Superior temporal gyrus (tissue), 1 donor: ENCODE data around the gene TXNDC16.

Experiments used
- DNase-seq: peaks from one replicate; pipeline ENCODE4 v3.0.0-alpha.2; 2016; ENCODE audit errors: extremely low spot score

The TXNDC16 gene

DNA sequence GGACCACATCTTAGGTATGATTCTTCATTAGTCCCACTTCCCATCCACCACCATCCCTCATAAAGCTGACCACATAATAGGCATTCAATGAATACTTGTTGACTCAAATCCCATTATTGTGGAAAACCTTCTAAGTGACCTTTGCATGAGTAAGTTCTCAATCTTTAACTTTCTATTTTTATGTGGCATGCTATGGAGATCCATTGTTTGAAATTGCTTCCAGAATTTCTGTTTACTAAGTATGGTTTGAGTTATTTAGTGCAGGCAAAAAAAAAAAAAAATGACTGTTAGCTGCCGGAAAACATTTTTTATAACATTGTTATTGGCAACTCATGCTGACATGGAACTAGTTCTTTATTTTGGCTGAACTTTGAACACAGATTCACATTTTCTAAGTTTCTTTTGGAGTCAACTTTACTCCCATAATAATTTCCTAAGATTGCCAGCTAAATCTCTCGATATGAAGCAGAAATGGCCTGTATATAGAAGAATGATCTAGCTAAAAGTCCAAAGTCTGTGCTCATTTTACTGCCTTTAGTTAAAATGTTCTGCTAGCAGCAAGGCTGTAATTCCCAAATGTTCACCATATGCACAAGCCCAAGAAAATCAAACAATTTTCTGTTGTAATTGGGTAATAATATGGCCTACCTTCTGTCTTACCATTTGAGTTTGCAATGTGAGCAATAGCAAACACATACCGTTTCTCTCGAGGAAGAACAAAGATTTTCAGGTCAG is 160.3 kb downstream of the TXNDC16 start:
- DNase-seq = no peak
